Dermis microvascular lymphatic vessel endothelial cell (primary cell): ENCODE measurements around the gene PSMC2. TPM values are rescaled to one million over a fixed set of nuclear protein-coding genes. Genes with fewer than 3 reads are reported as not detected.

ENCODE experiments used
- DNase-seq, 2 donors: peaks; one replicate each; pipeline versions ENCODE4 v3.0.0 to v3.0.0-alpha.2; 2010; ENCODE audit warnings: low read depth in 2 of 2
- total RNA-seq: library from RNA; depleted of rRNA; stranded (reverse); fragments of >200 nt; gene quantifications from 2 replicates; pipeline ENCODE4 v1.2.1, GENCODE V29; 2014

Gene PSMC2
- 159 and 166 TPM in 2 replicates for total RNA-seq

DNA sequence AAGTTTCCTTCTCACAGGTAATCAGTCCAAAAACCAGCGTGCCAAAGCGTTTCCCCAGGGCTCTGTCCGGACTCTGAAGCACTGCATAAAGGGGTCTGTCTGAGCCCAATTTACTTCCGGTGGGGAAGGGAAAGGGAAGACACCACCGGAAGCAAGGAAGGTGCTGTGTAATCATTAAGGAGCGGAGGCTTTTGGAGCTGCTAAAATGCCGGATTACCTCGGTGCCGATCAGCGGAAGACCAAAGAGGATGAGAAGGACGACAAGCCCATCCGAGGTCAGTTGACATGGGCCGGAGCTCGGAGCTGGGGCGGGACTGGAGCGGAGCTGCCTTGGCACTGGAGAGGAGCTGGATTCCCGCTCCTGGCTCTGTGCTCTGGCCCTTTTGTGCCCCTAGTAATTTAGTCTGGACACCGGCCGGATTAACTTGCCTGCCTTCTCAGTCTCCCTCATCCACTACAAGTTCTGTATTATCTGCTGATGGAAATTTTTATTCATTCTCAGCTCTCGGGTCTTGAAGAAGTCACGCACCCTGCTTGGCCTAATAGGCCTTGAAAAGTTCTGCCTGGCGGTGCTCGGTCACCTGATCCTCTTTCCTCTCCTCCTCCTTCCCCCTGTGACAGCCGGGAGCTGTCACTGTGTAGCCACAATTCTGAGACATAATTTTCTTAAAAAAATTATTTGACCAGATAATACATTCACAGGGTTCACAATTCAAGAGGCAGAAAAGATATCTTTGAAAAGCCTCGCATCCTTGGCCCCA, at the start of gene PSMC2:
PSMC2 (plus strand) TSS at position 137 of the 761 bp plus-strand sequence; CDS start at position 206, 69 bp downstream.
- DNase-seq, result peak; percentile 87

DNA sequence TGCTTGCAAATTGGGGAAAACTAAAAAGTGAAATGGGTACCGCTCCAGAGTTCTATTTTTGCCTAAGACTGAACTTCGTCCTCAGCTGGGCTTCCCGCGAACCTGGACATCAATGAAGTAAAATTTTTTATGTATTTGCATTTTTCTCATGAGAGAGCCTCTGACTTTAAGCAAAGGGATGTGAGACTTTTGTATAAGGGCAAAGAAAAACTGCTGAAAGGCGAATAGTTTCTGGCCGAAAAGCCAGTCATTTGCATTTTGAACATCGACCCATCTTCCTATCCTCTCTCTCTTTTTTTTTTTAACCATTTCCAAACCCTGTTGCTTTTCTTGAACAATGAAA, 49.6 kb upstream of the PSMC2 start:
- DNase-seq, result no peak

- DNase-seq, result no peak
These were observed 47.8 kb upstream of the PSMC2 start for GRCh38 chr7:103299660-103300059.

DNA sequence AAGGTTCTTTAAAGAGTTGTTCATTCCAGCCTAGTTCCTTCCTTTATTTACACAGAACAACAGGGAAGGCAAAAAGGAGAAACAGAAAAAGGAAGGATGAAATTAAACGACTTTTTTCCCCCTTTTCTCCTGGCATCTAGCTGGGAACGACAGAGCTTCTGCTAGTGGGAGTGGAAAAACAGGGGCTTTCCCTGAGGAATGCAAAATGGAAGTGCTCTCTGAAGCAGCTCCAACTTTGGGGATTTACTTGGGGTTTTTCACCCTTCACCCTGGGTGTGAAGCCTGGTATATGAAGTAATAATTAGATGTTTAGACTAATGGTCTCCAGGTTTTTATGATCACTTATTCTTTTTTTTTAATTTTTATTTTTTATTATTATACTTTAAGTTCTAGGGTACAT, 46.0 kb upstream of the PSMC2 start:
- no peak for DNase-seq

DNA sequence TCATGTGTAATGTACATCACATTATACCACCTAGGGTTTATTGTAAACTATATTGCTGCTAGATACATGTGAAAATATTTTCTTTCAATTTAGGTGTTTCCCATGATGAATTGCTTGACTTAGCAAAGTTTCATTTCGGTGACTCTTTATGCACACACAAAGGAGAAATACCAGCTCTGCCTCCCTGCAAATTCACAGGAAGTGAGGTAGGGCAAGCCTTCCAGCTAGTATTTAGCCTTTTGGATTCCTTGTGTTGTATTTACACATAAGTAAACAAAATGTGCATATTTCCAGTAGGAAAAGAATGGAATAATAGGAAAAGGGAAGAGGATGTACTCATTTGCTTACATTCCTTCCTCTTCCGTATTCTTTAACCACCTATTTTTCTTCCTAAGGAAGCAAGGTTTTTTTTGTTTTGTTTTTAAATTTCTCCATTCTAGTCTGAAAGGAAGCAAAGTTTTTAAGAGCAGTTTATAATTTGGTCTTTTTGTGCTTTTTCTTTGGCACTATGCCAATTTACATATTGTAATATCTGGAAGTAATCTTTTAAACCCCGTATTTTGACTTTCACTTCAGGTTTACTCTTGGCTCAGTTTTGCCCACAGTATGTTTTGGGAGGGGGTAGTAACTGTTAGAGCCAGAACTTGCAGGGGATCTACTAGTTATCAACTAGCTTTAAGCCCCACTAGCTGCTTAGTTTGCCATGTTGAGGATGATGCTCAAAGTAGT, 39.8 kb upstream of the PSMC2 start:
- DNase-seq, result peak in 1 of 2 donors; percentile 23

DNA sequence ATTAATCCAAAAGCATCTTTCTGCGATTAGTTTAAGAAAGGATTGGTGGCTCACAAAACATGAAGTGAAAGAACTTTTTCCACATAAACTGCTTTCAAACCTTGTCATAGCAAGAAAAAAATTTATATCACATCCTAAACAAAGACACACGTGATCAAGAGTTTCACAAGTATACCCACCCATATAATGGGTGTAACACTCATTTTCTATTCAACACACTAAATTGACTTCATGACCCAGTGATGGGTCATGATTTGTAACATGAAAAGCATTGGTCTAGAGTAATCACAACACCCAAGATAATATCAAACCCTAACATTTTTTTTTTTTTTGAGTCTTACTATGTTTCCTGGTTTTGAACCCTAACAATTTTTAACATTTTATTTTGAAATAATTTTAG, 32.6 kb upstream of the PSMC2 start:
- no peak for DNase-seq

DNA sequence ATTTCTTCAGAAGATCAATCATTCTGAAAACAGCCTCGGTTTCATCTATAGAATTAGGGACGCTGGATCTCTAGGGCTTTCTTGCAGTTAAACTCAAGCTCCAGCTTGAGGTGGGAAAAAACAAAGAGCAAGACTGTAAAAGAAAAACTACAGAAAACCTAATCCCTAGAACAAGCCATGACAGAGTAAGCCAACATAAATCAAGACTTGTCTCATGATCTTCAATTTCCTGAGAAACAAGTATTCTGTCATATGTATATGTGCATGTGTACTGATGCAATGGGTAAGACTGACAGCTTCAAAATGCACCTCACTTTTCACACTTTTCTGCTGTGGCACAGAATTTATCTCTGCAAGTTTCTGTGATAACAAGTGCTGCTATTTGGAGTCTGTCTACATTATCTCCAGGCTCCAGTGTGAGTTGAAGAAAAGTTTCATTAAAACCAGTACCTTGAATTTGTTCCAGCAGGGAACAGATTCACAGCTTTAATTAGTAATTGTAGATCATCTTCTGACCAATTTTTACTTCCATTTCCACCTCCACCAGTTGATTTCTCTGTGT, 31.0 kb upstream of the PSMC2 start:
- no peak for DNase-seq

- no peak for DNase-seq
These were observed 30.4 kb upstream of the PSMC2 start for GRCh38 chr7:103317009-103317408.

GRCh38 chr7:103325744-103326143, 21.7 kb upstream of the PSMC2 start:
- no peak for DNase-seq

DNA sequence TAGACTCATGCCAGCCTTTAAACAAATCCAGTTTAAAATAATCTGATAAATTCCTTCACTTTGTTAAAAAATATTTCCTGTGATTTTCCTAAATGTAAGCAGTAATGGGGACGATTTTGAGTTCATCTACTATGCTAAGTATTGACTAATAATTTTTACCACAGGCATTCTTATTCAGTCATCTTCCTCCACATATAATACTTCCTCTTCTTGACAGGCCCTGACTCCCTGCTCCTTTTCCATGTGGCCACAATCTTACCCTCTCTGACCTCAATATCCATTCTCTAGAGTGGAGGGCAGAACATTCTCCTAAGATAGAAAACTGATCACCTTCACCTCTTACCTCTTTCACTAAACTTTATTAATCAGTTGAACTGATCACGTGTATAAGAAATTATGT, 10.7 kb upstream of the PSMC2 start:
- DNase-seq, result no peak

GRCh38 chr7:103338864-103339263, 8.6 kb upstream of the PSMC2 start:
- no peak for DNase-seq

DNA sequence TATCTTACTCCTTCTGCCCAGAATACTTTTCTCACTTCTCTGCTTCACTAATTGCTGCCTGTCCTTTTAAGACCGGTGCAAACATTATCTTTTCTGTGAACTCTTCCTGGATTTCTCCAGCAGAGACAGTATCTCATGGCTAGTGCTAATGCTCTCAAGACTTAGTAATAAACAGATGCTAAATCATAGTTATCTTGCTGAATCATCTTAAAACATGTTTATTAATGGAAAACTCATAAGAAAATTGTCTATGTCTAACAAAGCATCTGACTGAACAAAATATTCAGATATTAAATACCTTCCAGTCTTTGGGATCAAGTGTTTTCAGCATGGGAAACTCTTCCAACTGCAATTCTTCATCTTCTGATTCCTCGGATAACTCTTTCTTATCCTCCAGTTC, 6.0 kb upstream of the PSMC2 start:
- DNase-seq, result no peak

DNA sequence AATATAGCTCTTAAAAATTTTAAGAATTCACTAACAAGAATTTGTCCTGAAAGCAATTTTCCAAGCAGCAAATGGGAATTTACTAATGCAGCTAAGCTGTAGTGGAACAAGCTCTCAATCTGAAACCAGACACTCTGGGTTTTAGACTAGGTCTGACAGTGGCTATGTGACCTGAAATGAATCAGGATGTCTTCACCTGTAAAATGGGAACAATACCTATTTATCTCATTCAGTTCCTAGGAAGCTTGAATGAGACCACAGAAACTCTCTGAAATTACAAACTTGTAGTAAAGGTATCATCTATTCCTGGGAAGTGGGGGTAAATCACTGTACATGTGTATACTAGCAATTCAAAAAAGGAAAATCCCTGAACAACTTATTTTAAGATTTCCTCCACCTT, 4.1 kb upstream of the PSMC2 start:
- DNase-seq, result no peak

- DNase-seq, result peak in 1 of 2 donors; percentile 53
These were observed 3.5 kb upstream of the PSMC2 start for GRCh38 chr7:103343758-103344452.

- DNase-seq, result peak; percentile 80 to 93
These were observed 2.8 kb upstream of the PSMC2 start, which contains the start of gene DNAJC2 for GRCh38 chr7:103344453-103345149. Gene DNAJC2, minus strand, starts transcription at chr7:103344767. Its CDS starts 145 bp downstream, at chr7:103344622.

DNA sequence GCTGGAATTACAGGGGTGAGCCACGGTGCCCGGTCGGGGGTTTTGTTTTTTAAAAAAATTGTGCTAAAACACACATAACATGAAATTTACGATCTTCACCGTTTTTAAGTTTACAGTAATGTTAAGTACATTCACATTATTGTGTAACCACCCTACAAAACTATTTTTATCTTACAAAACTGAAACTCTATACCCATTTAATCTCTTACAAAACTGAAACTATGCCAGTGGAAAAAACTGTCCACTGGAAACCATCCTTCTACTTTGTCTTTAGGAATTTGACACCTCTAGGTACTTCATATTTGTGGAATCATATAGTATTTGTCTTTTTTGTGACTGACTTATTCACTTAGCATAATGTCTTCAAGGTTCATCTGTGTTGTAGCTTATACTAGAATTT, 1.0 kb upstream of the PSMC2 start:
- DNase-seq, result no peak

DNA sequence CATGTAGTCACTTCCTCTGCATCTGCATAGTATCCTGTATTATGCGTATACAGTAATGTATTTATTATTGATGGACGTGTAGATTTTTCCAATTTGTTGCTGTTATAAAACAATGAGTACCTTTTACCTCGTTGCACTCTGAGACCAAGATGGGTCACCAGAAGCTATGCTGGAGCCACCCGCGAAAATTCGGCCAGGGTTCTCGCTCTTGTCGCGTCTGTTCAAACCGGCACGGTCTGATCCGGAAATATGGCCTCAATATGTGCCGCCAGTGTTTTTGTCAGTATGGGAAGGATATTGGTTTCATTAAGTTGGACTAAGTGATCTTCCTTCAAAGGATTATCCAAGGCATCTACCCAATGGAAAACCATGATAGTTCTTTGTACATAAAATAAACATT, 1.0 kb downstream of the PSMC2 start:
- DNase-seq, result peak in 1 of 2 donors; percentile 7

DNA sequence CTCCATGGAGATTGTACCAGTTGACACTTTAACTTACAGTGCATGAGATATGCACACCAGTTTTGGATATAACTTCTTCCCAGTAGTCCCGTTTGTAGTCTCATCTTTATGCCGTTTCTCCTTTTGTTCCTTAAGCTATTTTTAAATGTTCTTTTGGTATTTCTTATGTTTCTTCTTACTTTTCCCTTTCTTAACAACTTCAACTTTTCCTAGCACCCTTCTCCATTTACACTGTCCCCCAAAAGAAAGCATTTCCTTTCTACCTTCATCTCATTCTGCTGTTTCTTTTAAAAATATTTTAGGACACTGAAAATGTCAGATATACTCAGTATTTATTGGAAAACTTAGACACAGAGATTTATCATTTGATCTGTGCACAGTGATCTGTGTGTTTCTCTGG, 1.5 kb downstream of the PSMC2 start:
- DNase-seq, result no peak

- DNase-seq, result no peak
These were observed 2.4 kb downstream of the PSMC2 start for GRCh38 chr7:103349805-103350204.

- DNase-seq, result no peak
These were observed 22.0 kb downstream of the PSMC2 start for GRCh38 chr7:103369432-103369831.

- no peak for DNase-seq
These were observed 26.6 kb downstream of the PSMC2 start for GRCh38 chr7:103373866-103374643.
